Measurements from ENCODE around the gene EBP.
A peak's percentile ranks its signal among the peaks of the same experiment; 100 is the strongest.

EBP gene

GRCh38 chrX:48496660-48497059, 24.9 kb upstream of the EBP start:
- Histone ChIP-seq H3K36me3 (replicated peaks) (no peaks in the 10 kb centered on the region), H3K27ac (no peak overlapping the region), H3K4me3 (ENCODE audit: low read depth, low read length) (no peak overlapping the region), H3K27me3 (replicated peaks) (no peaks in the 10 kb centered on the region)
- in situ Hi-C loops (cut with HindIII; ENCODE audit: low pct_ligation_motif_present, low sequenced_read_pairs), result no loop called here
- TF ChIP-seq CTCF (IDR thresholded peaks at IDR 0.05; ENCODE audit: low read depth, low read length, missing control alignments), result no peak
- DNase-seq, result no peak

DNA sequence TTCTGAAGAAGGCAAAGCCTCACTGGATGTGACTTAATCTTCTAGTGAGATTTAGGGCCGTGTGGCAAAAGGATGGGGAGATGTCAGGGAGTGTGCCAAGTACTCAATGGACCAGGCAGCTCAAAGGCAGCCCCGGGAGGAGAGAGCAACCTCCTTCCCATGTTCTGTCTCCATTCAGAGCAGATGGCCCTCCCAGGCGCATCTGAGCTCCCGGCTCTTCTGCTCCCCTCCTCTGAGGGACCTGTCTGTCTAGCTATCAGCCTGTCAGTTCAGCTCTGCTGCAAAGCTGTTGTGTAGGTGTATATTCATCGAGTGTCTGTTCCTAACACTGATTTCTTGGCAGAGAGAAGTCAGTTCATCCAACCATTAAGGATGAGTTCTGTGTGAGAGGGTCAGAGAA, 23.7 kb upstream of the EBP start:
- Histone ChIP-seq H3K4me3 (ENCODE audit: low read depth, low read length) (no peak overlapping the region), H3K27ac (peak overlapping the region; percentile 12), H3K27me3 (replicated peaks) (no peaks in the 10 kb centered on the region), H3K36me3 (replicated peaks) (no peaks in the 10 kb centered on the region)
- no peak for TF ChIP-seq CTCF (IDR thresholded peaks at IDR 0.05; ENCODE audit: low read depth, low read length, missing control alignments)
- in situ Hi-C loops (cut with HindIII; ENCODE audit: low pct_ligation_motif_present, low sequenced_read_pairs), result no loop called here
- no peak for DNase-seq

GRCh38 chrX:48498374-48498809, 23.2 kb upstream of the EBP start:
- Histone ChIP-seq H3K36me3 (replicated peaks) (no peaks in the 10 kb centered on the region), H3K27ac (no peak overlapping the region), H3K4me3 (ENCODE audit: low read depth, low read length) (no peak overlapping the region), H3K27me3 (replicated peaks) (no peaks in the 10 kb centered on the region)
- in situ Hi-C loops (cut with HindIII; ENCODE audit: low pct_ligation_motif_present, low sequenced_read_pairs), result no loop called here
- peak; percentile 63 for DNase-seq
- TF ChIP-seq CTCF (IDR thresholded peaks at IDR 0.05; ENCODE audit: low read depth, low read length, missing control alignments), result no peak

DNA sequence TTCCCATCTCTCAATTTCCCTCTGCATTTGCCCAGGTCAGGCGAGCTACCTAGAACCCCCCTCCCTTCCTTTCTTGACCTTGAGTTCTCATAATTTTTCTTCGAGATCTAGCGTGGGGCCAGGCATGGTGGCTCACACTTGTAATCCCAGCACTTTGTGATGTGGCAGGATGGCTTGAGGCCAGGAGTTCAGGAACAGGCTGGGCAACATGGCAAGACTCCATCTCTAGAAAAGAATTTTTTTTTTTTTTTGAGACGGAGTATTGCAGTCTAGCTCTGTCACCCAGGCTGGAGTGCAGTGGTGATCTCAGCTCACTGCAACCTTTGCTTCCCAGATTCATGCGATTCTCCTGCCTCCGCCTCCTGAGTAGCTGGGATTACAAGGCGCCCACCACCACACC, 17.3 kb upstream of the EBP start:
- H3K4me3 ChIP-seq (ENCODE audit: low read depth, low read length), result no peak overlapping the region
- no peak overlapping the region for H3K27ac ChIP-seq
- no peak for TF ChIP-seq CTCF (IDR thresholded peaks at IDR 0.05; ENCODE audit: low read depth, low read length, missing control alignments)
- H3K36me3 ChIP-seq (replicated peaks), result no peaks in the 10 kb centered on the region
- in situ Hi-C loops (cut with HindIII; ENCODE audit: low pct_ligation_motif_present, low sequenced_read_pairs), result no loop called here
- no peaks in the 10 kb centered on the region for H3K27me3 ChIP-seq (replicated peaks)
- no peak for DNase-seq

DNA sequence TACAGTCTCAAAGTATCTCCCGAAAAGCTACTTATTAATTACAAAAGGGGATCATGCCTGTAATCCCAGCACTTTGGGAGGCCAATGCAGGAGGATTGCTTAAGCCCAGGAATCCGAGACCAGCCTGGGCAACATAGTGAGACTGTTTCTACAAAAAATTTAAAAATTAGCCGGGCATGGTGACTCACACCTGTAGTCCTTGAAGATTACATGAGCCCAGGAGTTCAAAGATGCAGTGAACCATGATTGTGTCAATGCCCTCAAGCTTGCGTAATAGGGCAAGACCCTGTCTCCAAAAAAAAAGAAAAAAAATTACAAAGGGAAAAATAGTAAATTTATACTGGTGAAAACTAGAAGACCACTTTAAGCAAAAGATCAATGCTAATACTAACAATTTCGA, 16.1 kb upstream of the EBP start:
- DNase-seq, result no peak
- in situ Hi-C loops (cut with HindIII; ENCODE audit: low pct_ligation_motif_present, low sequenced_read_pairs), result no loop called here

More for the DNA sequence above, 16.1 kb upstream of the EBP start:
- H3K27ac ChIP-seq, result no peak overlapping the region
- no peak overlapping the region for H3K4me3 ChIP-seq (ENCODE audit: low read depth, low read length)
- TF ChIP-seq CTCF (IDR thresholded peaks at IDR 0.05; ENCODE audit: low read depth, low read length, missing control alignments), result no peak
- H3K27me3 ChIP-seq (replicated peaks), result no peaks in the 10 kb centered on the region
- no peaks in the 10 kb centered on the region for H3K36me3 ChIP-seq (replicated peaks)
